Measurements from ENCODE around the gene GDE1.
"Not testable (repeated sequence)": the region's sequence is repeated elsewhere in the genome, so short reads cannot be mapped to it uniquely, and the experiment has no call there.

The GDE1 gene, protein sequence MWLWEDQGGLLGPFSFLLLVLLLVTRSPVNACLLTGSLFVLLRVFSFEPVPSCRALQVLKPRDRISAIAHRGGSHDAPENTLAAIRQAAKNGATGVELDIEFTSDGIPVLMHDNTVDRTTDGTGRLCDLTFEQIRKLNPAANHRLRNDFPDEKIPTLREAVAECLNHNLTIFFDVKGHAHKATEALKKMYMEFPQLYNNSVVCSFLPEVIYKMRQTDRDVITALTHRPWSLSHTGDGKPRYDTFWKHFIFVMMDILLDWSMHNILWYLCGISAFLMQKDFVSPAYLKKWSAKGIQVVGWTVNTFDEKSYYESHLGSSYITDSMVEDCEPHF

GRCh38 chr16:19521471-19522396 is at the start of gene GDE1:
Gene GDE1 (minus strand): TSS chr16:19522098. CDS start chr16:19521964, 134 bp downstream.
- peak; percentile 96 for DNase-seq

- no peak for DNase-seq
These were observed 45.7 kb upstream of the GDE1 start for GRCh38 chr16:19567560-19567959.

GRCh38 chr16:19566362-19566761 is 44.5 kb upstream of the GDE1 start:
- DNase-seq = no peak

DNA sequence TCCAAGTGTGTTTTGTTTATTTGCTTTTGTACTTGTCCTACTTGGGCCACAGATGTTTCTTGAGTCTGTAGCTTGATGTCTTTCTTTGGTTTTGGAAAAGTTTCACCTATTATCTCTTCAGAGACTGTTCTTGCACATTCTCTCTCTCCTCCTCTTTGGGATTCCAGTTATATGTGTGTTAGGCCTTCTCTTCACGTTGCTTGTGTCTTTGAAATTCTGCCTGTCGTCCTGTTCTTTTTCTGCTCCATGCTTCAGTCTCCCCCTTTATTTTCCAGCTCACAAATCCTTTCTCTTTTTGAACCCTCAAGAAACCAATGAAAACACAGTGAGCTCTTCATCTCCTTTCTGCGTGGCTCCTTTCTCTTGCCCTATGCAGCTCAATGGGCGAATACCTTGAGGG is 41.5 kb upstream of the GDE1 start:
- no peak for DNase-seq

- no peak for DNase-seq
These were observed 38.2 kb upstream of the GDE1 start for GRCh38 chr16:19560078-19560477.

- no peak for DNase-seq
These were observed 37.5 kb upstream of the GDE1 start for GRCh38 chr16:19559242-19559910.

DNA sequence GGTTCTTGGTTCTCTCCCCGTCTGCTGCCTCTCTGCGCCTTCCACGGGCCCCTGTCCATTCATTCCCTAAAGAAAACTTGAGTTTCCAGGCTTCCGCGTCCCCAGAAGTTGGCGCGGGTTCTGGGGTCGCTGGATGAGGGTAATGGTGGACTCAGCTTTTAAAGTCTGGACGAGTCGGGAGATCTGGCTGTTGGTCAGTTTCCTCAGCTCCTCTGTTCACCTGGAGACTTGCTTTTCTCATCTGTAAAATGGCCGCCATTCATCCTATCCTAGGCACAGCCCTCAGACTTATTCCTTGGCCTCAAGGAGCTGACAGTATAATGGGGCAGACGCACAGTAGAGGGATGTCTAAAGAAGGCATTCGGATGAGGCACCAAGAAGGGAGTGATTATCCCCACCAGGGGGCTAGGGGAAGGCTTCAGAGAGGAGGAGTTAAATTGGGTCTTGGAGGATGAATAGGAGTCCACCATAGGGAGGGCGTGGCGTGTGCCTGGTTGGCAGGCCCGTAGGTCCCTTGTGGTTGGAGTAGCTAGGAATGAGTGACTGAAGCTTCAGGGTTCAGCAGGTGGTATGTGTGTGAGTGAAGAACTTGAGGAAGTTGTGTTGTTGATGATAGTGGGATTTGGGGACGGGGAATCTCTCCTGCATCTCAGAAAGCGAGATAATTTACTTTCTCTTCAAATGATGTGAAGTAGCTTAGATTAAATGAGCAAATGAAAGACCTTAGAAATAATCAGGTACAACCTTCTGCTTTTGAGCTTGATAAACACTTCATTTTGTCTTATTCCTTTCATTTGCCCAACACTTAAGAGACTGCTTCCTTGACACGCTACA is 34.3 kb upstream of the GDE1 start:
- peak; percentile 17 for DNase-seq

- DNase-seq = peak; percentile 96
These were observed 33.5 kb upstream of the GDE1 start, which contains the start of gene VPS35L for GRCh38 chr16:19555186-19555937. Gene VPS35L (plus strand): TSS chr16:19555703. CDS start chr16:19555730, 27 bp downstream.

GRCh38 chr16:19549673-19550072 is 27.8 kb upstream of the GDE1 start:
- no peak for DNase-seq

DNA sequence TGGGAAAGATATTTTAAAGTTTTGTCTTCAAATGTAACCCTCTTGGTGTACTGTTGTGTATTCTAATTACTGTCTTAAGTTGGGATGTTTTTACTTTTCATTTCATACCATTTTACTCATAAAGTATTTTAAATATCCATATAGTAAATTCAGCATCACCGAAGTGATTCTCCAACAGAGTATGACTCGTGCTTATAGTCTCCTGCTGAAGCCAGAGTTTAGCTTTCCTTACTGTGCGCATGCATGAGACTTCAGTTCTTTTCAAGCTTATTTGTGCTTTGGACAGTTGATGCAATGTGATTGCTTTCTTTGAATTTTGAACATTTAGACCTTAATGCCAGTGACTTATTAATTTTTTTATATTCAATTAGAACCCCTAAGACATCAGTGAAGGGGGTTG is 26.2 kb upstream of the GDE1 start:
- DNase-seq = no peak

DNA sequence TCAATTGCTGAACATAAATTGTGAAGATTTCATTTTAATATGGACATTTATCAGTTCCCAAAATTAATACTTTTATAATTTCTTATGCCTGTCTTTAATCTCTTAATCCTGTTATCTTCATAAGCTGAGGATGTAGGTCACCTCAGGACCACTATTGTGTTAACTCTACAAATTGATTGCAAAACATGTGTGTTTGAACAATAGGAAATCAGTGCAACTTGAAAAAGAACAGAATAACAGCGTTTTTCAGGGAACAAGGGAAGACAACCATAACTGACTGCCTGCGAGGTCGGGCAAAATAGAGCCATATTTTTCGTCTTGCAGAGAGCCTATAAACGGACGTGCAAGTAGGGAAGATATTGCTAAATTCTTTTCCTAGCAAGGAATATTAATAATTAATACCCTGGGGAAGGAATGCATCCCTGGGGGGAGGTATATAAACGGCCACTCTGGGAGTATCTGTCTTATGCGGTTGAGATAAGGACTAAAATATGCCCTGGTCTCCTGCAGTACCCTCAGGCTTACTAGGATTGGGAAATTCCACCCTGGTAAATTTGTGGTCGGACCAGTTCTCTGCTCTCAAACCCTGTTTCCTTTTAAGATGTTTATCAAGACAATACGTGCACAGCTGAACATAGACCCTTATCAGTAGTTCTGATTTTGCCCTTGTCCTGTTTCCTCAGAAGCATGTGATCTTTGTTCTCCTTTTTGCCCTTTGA is 21.5 kb upstream of the GDE1 start:
- DNase-seq = not testable (repeated sequence)

GRCh38 chr16:19542138-19542821 is 20.4 kb upstream of the GDE1 start:
- no peak for DNase-seq

DNA sequence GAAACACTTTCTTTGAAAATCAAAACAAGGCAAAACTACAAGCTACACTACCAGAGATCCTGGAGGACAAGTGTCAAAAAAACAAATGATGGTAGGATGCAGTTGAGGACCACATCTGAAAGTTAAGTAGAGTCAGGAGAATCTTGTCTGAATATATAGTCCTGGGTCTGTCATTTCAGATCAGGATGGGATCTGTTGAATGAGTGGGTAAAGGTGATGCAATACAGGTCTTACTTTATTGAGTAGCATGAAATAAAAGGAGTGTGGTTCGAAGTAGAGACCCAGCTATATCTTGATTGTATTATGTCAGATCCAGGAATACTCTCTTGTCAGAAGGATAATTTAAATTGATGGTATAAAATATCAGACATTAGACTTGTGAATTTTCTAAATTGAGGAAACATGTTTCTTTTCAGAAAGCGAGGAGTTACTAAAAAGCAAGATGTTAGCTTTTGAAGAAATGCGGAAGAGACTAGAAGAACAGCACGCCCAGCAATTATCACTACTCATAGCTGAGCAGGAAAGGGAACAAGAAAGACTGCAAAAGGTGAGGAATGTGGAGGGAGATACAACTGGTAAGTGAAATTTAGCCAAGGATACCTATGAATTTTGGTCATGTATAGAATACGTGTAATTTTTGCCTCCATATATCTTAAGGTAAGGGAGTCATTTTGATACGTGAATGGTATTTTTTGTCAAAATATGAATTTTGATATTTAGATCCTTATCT is 18.5 kb upstream of the GDE1 start:
- DNase-seq = no peak

DNA sequence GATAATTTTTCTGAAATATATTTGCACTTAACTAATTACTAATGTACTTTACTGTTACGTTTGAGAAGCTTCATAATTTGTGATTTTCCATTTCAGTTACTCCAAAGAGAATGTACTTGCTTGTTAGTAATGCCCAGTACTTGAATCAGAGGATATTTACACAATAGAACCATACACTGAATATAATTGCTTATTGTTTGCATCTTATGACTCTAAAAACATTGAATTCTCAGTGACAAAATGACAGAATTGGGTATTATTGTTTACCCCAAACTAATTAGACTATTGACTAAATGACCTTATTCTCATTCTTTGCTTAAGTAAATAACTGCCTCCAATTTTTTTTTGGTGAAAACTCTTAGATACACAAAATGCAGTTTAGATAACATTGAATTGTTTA is 10.7 kb upstream of the GDE1 start:
- DNase-seq = no peak

DNA sequence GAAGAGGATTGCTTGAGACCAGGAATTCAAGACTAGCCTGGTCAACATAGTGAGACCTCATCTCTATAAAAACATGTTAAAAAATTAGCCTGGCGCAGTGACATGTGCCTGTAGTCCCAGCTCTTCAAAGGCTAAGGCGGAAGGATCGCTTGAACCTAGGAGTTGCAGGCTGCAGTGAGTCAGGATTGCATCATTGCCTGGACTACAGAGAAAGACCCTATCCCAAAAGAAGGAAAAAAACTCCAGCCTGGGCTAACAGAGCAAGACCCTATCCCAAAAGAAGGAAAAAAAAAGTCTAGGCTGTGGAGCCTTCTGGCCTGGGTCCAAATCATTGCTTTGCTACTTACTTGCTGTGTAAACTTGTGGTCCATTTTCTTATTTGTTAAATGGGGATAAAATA is 6.8 kb upstream of the GDE1 start:
- DNase-seq = no peak

- no peak for DNase-seq
These were observed 5.3 kb upstream of the GDE1 start for GRCh38 chr16:19527161-19527560.

- DNase-seq = no peak
These were observed 3.5 kb upstream of the GDE1 start for GRCh38 chr16:19525385-19525723.

DNA sequence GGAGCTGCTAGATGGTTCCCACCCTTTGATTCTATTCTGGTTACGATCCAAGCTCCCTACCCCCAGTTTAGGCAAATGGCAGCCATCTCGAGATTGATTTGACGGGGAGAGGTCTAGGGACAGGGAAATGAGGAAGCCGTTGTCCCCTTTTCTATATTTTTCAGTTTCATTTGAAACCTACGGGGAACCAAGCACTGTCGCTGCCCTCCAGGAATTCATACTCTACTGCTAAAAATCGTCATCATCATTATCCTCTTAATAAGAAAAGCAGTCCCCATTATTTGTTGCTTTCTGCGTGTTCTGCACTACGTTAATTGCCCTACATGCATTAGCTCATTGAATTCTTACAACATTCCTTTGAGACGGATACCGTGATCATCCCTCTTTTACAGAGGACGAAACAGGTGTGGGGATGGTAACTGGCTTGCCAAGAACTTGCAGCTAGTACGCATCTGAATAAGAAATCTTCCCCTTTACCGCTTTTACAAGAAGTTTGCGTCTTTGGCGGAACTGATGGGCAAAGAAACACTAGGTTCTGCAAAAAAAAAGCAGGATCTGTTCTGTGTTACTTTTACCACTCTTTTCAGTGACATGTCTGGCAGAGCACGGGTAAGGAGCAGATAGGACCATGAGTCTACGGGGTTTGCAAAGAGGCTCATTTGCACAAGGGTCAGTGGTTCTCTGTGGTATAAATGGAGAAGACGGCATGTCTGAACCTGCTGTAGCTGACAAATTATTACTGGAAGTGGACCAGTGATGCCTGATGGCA is 2.9 kb upstream of the GDE1 start:
- no peak for DNase-seq

DNA sequence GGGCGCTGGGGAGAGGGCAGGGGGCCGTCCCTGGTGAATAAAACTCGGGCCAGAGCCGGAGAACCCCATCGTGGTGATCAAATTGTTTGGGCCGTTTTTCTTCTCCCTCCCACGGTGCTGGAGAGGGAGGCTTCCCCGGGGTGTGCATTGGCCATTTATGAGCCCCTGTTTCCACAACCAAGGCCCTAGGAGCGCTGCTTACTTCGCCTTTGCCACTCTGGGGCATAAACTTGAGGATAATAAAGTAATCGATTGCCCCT is 2.4 kb upstream of the GDE1 start:
- DNase-seq = no peak

All from activated naive CD4-positive, alpha-beta T cell treated with anti-CD3 and anti-CD28 coated beads, Interleukin-2, amount 50 U/mL, for 16 hours (primary cell).